Measurements from ENCODE around the gene HNRNPAB.

- TF ChIP-seq POLR2A (IDR thresholded peaks at IDR 0.05) (no peak), CTCF (IDR thresholded peaks at IDR 0.05) (no peak)
Measured at GRCh38 chr5:178216088-178216534, 11.8 kb downstream of the HNRNPAB start.
